Stimulated activated naive B cell treated with anti-CD40 and anti-IgM and Interleukin-4, amounts not matched to agents 10 μg/mL and 1 μg/mL and 100 μg/mL, for 72 hours (primary cell): ENCODE measurements around the gene SIM1.

Experiments used
- ATAC-seq, 2 donors: fragments of 150-1000 bp; cut with Tn5 transposase; replicated peaks; 2 replicates each; pipeline ENCODE4 v1.10.0; 2021; ENCODE audit warnings: moderate library complexity in 1 of 2
- DNase-seq: peaks from one replicate; pipeline ENCODE4 v3.0.0; 2021
- H3K27ac Mint-ChIP-seq: one replicate; pipeline ENCODE4 v1.8.0; 2022; ENCODE audit warnings: mild to moderate bottlenecking, mixed read lengths
- H3K27me3 Mint-ChIP-seq, 2 donors: one replicate each; pipeline ENCODE4 v1.8.0; 2022; ENCODE audit warnings: mixed read lengths in 2 of 2
- H3K36me3 Mint-ChIP-seq, 2 donors: one replicate each; pipeline ENCODE4 v1.8.0; 2022; ENCODE audit warnings: mixed read lengths in 2 of 2, mild to moderate bottlenecking in 1 of 2
- H3K4me1 Mint-ChIP-seq, 2 donors: one replicate each; pipeline ENCODE4 v1.8.0; 2022; ENCODE audit warnings: mixed read lengths in 2 of 2, mild to moderate bottlenecking in 1 of 2
- H3K4me3 Mint-ChIP-seq, 2 donors: one replicate each; pipeline ENCODE4 v1.8.0; 2022; ENCODE audit warnings: mild to moderate bottlenecking in 2 of 2, mixed read lengths in 2 of 2, moderate library complexity in 1 of 2
- H3K9me3 Mint-ChIP-seq, 2 donors: one replicate each; pipeline ENCODE4 v1.8.0; 2022; ENCODE audit warnings: mixed read lengths in 2 of 2, mild to moderate bottlenecking in 1 of 2

The SIM1 gene

DNA sequence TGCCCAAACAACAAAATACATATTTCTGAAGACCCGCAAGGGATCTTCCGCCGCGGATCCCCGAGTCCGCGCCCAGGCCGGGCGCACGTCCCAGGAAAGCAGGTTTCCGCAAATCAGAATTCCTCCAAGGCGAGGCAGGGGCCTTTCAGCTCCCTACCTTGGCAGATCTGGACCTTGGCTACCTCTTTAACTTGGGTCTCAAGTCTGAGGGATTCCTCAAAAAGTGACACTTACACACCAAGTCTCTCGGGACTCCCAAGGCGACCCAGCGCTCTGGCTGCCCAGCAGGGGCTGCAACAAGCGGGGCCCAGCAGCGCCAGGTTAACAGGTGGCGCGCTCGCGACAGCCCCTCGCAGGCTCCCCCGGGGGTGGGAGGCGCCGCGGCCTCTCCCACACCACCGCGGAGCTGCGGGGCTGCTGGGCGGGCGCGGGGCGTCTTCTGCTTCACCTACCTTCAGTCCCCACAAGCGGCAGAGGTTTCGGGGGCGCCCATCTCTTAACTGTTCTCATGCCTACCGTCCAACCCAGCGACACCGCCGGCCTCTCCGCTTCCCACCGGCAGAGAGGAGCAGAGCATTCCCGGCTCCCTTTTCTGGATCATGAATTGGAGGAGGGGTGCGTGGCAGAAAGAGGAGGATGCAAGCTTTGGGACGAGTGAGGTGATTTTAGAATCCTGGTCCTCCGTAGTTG, 414 bp downstream of the SIM1 start:
- DNase-seq: no peak
- Mint-ChIP-seq H3K9me3 (peaks cover 0 to 9% of the 10 kb centered on the region in 2 donors), H3K4me3 (peak overlapping the region in 1 of 2 donors; percentile 74), H3K27ac (peak overlapping the region; percentile 83), H3K4me1 (peaks cover 3 to 25% of the 10 kb centered on the region in 2 donors), H3K36me3 (peaks cover 2 to 11% of the 10 kb centered on the region in 2 donors), H3K27me3 (peaks cover 74 to 95% of the 10 kb centered on the region in 2 donors)
- ATAC-seq: no peak

DNA sequence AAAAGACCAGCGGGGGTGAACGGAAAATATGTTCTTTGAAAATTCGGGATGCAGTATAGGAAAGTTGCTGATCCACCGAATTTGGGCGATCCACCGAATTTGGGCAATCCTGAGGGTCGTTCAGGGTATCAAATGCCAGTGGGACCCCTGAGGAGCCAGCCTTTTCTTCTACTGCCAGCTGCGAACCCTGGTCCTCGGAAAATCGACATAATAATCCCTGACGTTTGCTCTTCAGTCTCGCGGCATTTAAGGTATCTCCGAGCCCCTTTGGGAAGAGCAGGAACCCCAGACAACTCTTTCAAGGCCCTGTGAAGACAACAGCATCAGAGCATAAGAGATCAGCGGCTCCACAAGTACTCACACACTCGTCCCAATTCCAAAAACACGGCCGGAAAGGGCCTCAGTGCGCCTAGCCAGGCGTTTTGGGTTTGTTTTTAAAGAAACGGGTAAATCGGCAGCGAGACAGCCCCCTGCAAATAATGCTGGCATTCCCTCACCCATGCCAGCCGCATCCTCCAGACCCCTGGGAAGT, 1.0 kb downstream of the SIM1 start:
- peaks cover 80 to 95% of the 10 kb centered on the region in 2 donors for H3K27me3 Mint-ChIP-seq
- ATAC-seq (no peak), DNase-seq (no peak)
- peaks cover 0 to 9% of the 10 kb centered on the region in 2 donors for H3K9me3 Mint-ChIP-seq
- H3K4me3 Mint-ChIP-seq: no peak overlapping the region
- H3K36me3 Mint-ChIP-seq: peaks cover 2 to 11% of the 10 kb centered on the region in 2 donors
- H3K27ac Mint-ChIP-seq: peak overlapping the region; percentile 83
- peaks cover 3 to 25% of the 10 kb centered on the region in 2 donors for H3K4me1 Mint-ChIP-seq

DNA sequence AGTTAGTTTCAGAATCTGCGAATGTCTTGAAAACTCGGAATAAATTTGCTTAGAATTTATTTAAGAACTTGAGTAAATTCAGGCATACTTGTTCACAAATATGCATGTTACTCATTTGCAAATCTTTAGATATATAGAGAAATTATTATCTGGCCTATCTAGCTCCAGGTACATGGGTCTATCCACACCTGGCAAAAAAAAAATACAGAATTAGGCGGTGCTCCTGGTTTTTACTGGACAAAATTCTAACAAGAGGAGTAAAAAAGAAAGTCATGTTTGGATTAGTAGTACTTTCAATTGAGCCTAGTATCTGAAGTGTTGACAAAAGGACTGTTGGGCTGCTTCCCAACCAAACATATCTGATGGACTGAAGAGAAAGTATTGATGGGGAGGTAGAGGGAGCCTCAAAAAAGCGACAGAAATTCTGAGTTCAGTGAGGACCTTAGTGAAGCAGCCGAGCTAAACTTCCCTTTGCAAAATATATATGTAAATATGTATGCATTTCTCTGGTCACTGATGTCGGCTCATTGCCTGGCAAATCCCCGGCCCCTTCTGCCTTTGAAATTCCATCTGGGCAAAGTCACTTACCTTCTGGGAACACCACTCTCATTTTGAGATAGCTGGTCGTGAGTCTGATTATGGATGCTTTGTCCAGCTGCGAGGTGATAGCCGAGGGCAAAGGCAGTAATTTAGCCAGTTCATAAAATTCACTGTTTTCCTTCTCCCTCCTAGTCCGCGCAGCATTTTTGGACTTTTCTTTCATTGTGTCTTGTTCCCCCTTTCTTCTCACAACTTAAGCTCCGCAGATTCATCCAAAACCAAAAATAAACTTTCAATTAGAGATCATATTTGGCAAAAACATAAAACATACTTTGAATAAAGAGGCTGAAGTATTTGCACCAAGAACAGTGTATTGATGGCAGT, 1.8 kb downstream of the SIM1 start:
- peaks cover 3 to 25% of the 10 kb centered on the region in 2 donors for H3K4me1 Mint-ChIP-seq
- peaks cover 1 to 9% of the 10 kb centered on the region in 2 donors for H3K9me3 Mint-ChIP-seq
- peaks cover 2 to 10% of the 10 kb centered on the region in 2 donors for H3K36me3 Mint-ChIP-seq
- DNase-seq: no peak
- H3K27me3 Mint-ChIP-seq: peaks cover 80 to 95% of the 10 kb centered on the region in 2 donors
- peak overlapping the region in 1 of 2 donors; percentile 12 for H3K4me3 Mint-ChIP-seq
- peak overlapping the region; percentile 83 for H3K27ac Mint-ChIP-seq
- no peak for ATAC-seq

DNA sequence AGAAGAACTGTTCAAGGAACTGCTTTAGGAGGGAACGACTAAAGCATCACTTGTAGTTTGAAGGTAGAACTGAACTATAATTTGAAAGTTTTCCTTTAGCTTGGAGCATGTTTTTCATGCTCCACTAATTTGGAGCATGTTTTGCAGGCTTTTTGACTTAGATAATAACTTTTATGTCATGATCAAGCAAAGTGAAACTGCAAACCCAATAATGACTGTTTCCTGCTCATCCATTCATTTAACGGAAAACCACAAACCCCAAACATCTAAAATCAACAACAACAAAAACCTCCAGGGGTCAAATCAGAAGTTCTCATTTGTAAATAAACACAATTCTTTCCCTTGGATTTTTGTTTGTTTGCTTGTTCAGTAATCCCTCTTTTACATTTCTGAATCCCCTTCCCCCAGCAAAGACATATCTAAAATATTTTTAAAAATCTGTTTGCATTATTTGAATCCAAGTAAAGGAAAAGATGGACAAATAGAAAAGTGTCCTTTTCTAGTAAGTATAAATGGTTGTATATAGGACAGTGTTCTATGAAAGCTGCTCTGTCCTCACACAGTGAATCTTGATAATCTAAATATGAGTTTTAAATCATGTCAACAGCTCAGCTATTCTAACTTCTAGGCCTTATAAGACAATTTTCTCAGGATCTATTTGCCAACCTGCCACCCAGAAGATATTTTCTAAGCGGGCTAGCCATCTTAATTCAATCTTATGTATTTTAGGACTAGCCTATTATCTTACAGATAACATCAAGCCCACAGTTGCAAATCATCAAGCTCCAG, 2.6 kb downstream of the SIM1 start:
- Mint-ChIP-seq H3K27ac (no peak overlapping the region), H3K4me1 (peaks cover 6 to 20% of the 10 kb centered on the region in 2 donors), H3K36me3 (peaks cover 5 to 11% of the 10 kb centered on the region in 2 donors), H3K9me3 (peaks cover 4 to 7% of the 10 kb centered on the region in 2 donors), H3K27me3 (peaks cover 80 to 95% of the 10 kb centered on the region in 2 donors), H3K4me3 (no peak overlapping the region)
- ATAC-seq (no peak), DNase-seq (no peak)

DNA sequence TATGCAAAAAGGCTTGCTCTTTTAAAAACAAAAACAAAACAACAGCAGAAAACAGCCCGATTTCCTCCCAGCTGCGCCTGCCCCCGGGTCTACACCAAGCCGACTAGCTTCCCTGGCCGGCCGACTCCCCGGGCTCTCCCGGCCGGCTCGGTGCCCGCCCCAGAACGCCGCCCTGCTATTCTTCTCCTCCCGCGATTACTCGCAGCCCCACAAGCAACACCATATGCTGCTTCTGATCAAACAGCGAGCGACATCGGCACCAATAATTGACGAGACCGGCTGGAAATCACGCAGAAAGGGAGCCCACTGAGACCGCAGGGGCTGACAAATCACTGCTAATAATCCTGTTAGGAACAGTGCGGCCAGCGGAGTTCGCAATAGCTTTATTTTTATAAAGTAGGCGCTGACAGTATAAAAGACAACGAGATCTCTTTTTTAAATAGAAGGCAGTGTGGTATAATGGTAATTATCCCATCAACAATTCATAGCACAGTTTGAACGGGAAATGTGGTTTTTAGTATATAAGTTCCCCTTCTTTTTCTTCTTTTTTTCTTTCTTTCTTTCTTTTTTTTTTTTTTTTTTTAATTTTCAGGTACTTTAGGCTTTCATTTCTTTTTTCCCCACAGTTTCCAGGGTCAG, 3.3 kb downstream of the SIM1 start:
- H3K9me3 Mint-ChIP-seq: peaks cover 4 to 6% of the 10 kb centered on the region in 2 donors
- H3K4me1 Mint-ChIP-seq: peaks cover 5 to 13% of the 10 kb centered on the region in 2 donors
- ATAC-seq (no peak), DNase-seq (no peak)
- H3K4me3 Mint-ChIP-seq: no peak overlapping the region
- H3K36me3 Mint-ChIP-seq: peaks cover 5 to 6% of the 10 kb centered on the region in 2 donors
- peak overlapping the region; percentile 14 for H3K27ac Mint-ChIP-seq
- H3K27me3 Mint-ChIP-seq: peaks cover 79 to 95% of the 10 kb centered on the region in 2 donors

DNA sequence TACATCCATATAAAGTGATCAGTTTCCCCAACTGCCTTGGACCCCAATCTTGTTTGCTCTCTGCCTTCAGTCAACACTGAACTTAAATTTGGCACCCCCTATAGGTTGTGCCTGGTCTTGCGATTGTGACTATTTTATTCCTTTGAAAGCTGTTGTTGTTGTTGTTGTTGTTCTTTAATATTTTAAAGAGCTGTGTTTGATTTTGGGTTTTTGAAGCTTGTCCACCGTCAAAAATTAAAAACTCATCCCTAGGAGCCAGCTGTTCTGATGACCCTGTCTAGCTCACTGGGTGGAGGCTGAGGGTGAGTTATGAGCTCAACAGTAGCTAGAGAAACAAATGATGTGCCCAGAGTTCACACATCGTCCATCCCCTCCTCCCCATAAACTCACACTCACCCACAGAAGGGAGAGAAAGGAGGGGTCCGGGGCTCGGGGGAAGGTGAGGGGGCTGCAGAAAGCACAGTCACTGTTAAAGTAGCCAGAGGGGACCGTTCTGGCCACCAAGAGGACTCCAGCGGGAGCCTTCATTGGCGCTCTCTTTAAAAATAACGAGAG, 4.0 kb downstream of the SIM1 start:
- DNase-seq (no peak), ATAC-seq (no peak)
- Mint-ChIP-seq H3K4me3 (no peak overlapping the region), H3K4me1 (peaks cover 3 to 11% of the 10 kb centered on the region in 2 donors), H3K27ac (no peak overlapping the region), H3K36me3 (peaks cover 3% of the 10 kb centered on the region in 2 donors), H3K9me3 (peaks cover 4 to 7% of the 10 kb centered on the region in 2 donors), H3K27me3 (peaks cover 76 to 94% of the 10 kb centered on the region in 2 donors)

DNA sequence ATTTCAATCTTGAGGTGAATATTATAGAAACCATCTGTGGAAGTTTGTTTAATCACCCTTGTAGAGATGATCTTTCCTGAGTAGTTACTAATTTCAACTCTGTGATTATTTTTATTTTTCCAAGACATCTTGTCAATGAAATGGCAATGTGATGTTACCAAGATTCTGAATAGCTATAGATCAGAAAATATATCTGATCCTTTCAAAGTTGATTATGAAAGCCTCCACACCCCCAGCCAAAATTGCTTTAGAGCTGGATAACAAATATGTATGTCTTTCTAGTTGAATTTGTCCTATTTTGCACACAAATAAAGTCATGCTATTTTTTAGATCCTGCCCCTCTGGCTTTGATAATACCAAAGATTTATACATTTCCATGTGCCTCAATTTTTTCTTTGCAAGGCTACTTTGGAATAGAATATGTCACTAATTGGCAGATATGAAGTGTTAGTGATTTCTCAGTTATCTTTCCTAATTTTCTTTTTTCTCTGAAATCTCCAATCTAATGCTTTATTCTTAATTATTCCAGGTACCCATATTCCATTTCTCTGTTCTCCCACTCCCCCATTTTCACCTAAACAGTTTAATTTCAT, 5.0 kb downstream of the SIM1 start:
- Mint-ChIP-seq H3K4me3 (no peak overlapping the region), H3K36me3 (peaks cover 3 to 9% of the 10 kb centered on the region in 2 donors), H3K4me1 (peaks cover 7 to 9% of the 10 kb centered on the region in 2 donors), H3K9me3 (peaks cover 9 to 11% of the 10 kb centered on the region in 2 donors), H3K27ac (no peak overlapping the region), H3K27me3 (peaks cover 74 to 84% of the 10 kb centered on the region in 2 donors)
- DNase-seq: no peak
- no peak for ATAC-seq

DNA sequence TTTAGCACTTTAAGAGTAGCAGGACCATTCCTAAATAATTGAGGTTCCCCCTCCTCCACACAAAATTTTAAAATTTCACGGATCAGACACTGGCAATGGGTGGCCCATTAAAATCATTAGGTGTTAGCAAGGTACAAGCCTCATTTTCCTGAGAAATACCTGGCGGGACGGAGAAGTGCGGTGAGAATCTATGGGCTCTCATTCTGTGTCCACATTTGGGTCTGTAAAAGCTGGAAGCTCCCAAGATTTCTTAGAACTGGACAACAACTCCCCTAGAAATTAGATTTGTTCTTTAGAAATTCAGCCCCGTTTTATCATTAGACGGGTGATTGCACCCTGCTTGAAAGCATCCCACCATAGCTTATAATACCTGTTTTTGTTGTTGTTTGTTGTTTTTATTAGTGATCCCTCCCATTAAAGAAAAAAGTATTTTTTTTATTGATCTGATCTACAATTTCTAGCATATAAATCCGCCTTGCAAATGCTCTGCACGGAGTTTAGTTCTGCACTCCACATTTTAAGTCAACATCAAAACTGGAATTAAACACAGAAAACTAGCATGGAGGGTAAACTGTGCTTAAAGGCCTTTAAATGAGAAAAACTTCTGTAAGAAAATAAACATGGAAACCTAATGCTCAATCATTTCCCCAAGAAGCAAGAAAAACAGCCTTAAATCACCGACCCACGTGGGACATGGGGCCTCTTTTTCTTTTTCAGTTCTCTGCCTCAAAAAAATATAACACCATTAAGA, 5.7 kb downstream of the SIM1 start:
- Mint-ChIP-seq H3K27ac (peak overlapping the region; percentile 92), H3K4me1 (peaks cover 6 to 7% of the 10 kb centered on the region in 2 donors), H3K4me3 (no peak overlapping the region), H3K9me3 (peaks cover 9 to 11% of the 10 kb centered on the region in 2 donors), H3K36me3 (peaks cover 3 to 9% of the 10 kb centered on the region in 2 donors), H3K27me3 (peaks cover 77% of the 10 kb centered on the region in 2 donors)
- ATAC-seq (no peak), DNase-seq (no peak)

DNA sequence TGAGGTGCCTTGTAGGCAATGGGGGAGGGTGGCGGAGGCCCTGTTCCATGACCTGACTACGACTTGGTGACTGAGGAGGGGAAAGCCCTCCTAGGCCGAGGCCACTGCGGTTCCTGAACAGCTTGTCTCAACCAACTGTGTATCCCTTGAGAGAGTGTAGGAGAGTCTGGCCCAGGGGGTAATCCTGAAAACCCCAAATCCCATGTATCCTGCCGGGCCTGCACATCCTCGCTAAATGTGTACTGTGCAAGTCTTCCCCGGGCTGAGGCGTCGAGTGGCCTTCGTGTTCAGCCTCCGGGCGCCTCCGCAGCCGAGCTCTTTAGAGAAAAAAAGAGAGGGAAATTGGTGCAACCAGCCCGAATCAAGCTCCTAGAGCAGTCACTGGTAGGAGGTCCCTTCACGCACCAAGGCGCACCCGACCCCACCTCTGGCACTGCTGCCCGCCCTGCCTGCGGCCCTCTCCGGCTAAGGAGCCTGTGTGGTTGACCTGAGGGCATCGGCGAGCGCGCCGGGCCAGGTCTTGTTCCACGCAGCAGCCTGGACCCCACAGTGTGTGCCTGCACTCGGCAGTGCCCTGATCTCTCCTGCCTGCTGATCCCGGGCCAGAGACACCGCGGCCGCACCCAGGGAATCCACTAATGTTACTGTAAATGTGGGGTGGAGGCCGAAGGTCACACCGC, 7.3 kb downstream of the SIM1 start:
- Mint-ChIP-seq H3K4me1 (peaks cover 6 to 7% of the 10 kb centered on the region in 2 donors), H3K27me3 (peaks cover 61 to 75% of the 10 kb centered on the region in 2 donors)
- no peak for DNase-seq

DNA sequence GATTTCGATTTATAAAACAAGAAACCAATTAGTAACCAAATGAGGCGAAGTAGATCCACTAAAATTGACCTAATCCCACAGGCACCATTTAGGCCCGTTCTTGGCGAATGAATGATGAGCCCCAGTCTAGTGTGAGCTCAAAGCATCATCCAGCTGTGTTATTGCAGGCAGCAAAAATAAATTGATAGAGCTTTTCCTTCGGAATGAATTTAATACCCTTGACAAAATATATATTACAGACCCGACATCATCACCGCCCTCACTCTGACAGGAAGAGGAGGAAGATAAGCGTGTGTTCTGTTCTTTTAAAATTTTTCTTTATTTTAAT, 7.8 kb downstream of the SIM1 start:
- Mint-ChIP-seq H3K4me3 (no peak overlapping the region), H3K36me3 (peaks cover 3 to 9% of the 10 kb centered on the region in 2 donors), H3K4me1 (peaks cover 6 to 7% of the 10 kb centered on the region in 2 donors), H3K27ac (no peak overlapping the region), H3K27me3 (peaks cover 57 to 72% of the 10 kb centered on the region in 2 donors), H3K9me3 (peaks cover 9 to 11% of the 10 kb centered on the region in 2 donors)
- ATAC-seq (no peak), DNase-seq (no peak)

More for the DNA sequence above, 7.3 kb downstream of the SIM1 start:
- H3K36me3 Mint-ChIP-seq: peaks cover 3 to 9% of the 10 kb centered on the region in 2 donors
- H3K4me3 Mint-ChIP-seq: no peak overlapping the region
- no peak for ATAC-seq
- H3K9me3 Mint-ChIP-seq: peaks cover 9 to 11% of the 10 kb centered on the region in 2 donors
- H3K27ac Mint-ChIP-seq: peak overlapping the region; percentile 92

DNA sequence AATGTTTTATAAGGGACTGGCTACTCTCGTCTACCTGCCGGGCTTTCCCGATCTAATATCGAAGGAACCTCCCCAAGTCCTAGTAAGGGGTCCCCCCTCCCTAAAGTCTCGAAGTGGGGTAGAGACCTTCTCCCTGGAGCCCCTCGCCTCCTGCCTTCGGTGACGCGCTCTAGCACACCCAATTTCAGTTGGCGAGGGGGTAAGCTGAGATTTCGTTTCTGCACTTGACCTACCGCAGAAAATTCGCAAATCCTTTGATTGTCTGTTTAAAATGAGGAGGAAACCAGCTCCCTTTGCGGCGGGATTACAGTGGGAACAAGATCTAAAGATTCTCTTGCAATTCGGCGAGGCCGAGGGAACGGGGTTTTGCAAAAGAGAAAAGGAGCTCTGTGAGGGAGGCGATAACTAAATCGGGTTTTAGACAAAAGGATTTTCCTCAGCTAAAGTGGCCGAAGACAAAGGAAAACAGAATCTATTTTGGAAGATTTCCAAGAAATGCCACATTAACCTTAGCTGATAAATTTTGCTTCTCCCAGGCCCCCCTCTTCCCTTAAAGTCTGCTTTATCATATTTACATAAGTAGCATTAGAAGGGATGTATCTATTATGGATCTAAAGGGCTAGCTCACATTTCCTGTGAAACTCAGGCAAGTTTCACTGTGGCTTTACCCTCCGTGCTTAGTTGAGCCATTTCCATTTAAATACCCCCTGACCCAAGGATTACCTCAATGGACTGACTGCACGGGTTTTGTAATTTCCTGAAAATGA, 8.4 kb downstream of the SIM1 start:
- ATAC-seq (no peak), DNase-seq (no peak)
- H3K9me3 Mint-ChIP-seq: peaks cover 9 to 11% of the 10 kb centered on the region in 2 donors
- H3K4me3 Mint-ChIP-seq: peak overlapping the region in 1 of 2 donors; percentile 17
- H3K4me1 Mint-ChIP-seq: peaks cover 6 to 7% of the 10 kb centered on the region in 2 donors
- peaks cover 3 to 9% of the 10 kb centered on the region in 2 donors for H3K36me3 Mint-ChIP-seq
- peak overlapping the region; percentile 68 for H3K27ac Mint-ChIP-seq
- peaks cover 52 to 70% of the 10 kb centered on the region in 2 donors for H3K27me3 Mint-ChIP-seq
